ENCODE measurements around the gene SPA17.

Gene SPA17

DNA sequence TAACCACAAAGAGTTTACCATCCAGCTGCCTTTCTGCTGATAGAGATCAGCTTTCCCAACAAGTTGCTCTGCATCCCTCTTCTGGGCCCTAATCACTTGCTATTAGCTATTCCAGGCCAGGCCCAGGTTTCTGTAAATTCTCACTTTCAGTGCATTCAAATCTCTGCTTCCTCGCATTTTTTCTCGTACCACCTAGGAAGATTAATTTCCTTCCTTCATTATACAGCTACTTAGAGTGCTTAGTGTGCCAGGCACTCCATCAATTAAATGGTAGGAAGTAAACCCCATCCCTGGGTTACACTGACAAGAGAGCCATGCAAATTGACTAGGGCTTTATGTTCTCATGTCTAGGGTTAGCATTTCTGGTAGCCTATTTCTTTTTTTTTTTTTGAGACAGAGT, 9.8 kb upstream of the SPA17 start:
- FAIRE-seq = no peak

DNA sequence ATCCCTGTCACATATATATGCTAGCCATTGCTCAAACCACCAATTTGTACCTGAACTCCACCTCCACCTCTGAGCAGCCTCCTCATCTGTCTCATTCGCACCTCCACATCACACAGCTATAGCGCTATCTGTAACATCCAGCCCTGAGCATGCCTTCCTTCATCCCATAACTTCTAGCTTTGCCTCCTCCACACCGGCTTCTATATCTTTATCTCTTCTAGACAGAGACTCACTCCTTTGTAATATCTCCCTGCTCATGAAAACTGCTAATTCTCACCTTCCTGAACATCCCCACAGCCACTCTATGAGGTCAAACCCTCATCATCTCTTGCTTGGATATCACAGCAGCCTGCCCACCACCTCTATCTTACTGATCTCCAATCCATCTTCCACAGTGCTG, 6.1 kb upstream of the SPA17 start:
- no peak for FAIRE-seq

DNA sequence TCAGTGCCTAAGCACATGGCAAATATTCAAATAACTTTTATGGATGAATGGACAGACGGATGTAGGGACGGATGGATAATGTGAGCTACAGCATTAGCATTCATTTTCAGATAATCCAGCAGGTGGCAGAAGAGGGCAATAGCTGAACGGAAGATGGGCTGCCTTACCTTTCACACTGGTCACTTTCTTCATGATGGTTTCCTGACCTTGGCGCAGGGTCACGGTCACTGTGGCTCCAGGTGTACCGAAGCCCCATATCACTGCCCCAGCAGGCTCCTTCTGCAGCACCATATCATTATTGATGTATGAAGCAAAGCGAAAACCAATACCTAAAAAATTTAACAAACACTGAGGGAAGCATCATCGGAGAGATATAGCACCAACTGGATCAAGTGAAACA, 4.5 kb upstream of the SPA17 start:
- no peak for FAIRE-seq

DNA sequence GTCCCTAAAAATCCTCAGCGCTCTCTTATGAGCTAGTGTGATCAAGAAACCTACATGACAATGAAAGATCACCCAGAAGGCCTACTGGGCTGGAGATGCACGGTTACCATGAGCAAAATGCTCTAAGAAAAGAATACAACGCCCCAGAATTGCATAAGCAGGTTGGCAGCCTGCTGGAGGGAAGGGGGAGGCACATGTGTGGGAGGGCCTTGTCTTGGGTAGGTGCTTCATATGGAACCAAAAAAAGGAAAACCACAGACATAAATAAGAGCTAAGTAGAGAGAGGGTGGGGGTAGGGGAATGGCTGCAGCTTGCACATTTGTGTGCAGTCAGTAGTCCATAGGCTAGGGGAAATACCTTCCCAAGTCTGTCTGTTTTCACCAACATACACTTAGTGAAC, 3.0 kb upstream of the SPA17 start:
- no peak for FAIRE-seq

DNA sequence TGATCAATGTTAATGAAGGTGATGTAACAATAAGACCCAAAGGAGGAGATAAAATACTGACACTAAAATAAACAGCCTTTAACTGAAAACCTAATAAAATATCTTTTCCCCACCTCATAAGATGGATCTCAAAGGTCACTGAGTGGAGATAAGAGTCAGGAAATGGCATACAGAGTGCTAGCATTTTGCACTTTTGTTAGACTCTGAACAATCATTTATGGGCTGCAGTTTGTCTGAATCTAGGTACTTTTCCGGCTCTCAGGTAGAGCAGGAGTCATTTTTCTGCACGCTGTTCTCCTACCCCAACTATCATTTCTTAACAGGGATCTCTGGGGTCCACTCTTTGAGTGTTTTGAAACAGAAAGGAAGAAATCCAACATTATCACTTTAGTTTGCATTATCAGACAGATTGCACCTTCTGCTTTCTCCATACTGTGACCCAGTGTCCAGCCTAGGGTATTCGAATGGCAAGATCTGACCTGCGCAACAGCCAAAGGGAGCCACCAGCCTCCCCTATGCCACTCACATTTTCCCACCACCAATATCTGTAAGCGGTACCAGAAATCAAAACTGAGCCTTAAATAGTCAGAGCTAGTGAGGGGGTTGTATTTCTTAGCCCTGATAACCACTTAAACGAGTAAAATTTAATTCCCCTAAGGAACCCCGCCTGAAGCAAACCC, 1.0 kb upstream of the SPA17 start:
- no peak for FAIRE-seq

DNA sequence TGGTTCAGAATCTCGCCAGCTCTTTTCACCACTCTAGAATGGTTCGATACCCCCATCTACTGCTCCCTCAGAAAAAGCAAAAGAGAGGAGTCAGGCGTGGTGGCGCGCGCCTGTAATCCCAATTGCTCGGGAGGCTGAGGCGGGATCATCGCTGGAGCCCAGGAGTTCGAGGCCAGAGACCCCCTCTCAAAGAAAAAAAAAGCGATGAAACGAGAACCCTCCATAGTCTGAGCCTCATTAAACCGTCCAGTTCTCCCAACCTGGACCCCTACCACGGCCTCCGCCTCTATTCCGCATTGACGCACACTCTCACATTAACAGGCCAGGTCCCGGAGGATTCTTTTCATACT, 439 bp downstream of the SPA17 start:
- no peak for FAIRE-seq

DNA sequence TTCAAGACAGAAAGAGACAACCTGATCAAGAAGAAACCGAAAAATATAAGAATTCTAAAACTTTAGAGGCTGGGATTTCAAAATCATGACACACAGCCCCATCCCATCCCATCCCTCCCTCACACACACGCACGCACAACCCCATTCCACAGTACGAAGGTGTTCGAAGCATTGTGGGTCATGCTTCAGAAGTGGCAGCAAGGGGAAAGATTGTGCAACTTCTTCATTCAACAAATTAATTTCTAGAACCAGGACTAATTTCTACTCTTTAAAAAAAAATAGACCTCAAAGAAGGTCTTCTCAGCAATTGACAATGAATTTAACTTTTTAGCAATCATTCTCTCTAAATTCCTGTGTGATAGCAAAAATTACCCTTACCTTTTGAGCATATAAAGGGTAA, 867 bp downstream of the SPA17 start:
- no peak for FAIRE-seq

GRCh38 chr11:124676386-124676785, 2.7 kb downstream of the SPA17 start:
- FAIRE-seq = no peak

DNA sequence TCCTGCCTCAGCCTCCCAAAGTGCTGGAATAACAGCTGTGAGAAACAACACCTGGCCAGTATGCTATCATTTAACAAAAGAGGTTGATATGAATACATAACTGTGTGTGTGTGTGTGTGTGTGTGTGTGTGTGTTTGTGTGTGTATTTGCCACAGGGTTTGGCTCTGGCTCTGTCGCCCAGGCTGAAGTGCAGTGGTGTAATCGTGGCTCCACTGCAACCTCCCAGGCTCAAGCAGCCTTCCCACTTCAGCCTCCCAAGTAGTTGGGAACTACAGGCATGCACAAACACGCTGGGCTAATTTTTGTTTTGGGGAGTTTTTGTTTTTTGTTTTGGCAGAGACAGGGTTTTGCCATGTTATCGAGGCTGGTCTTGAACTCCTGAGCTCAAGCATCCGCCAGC, 4.7 kb downstream of the SPA17 start:
- no peak for FAIRE-seq

DNA sequence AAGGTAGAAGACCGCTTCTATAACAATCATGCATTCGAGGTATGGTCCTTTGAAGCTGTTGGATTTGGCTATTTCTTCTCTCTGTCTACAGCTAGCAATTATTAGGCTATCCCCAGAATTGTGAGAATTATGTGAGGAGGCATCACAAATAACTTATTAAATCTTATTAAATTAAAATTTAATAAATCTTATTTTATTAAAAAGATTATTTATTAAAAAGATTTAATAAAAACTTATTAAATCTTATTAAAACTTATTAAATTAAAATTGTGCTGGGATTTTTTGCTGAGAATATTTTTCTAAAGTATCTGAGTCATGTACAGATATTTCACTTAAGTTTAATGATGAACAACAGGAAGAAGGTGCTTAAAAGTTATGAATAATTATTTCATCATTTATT, 7.7 kb downstream of the SPA17 start:
- peak; percentile 29 for FAIRE-seq

DNA sequence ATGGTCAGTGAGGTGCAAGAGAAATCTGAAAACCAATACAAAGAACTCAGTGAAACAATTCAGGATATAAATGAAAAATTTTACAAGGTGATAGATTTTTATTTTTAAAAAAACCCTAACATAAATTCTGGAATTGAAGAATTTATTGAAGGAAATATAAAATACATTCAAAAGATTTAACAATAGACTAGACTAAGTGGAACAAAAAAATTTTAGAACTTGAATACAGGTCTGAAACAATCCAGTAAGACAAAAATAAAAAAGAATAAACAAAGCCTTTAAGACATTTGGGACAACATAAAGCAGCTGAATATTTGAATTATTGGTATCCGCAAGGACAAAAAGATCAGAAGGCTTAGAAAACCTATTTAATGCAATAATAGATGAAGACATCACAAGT, 8.7 kb downstream of the SPA17 start:
- FAIRE-seq = no peak

DNA sequence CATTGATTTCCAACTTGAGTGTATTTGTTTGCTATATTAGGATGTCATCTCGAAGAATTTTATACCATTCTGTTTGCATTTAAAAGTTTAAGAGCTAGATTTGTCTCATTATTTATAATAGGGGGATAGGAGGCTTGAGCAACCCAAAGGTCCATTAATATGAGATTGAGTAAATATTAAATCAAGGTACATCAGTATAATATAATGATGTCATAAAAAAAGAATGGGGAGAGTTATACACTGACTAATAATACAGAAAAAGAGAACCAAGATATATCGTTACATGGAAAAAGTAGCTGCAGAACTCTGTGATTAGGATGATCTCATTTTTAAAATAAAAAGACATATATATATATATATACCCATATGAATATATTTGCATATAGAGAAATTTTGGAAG, 19.4 kb downstream of the SPA17 start:
- FAIRE-seq = no peak

DNA sequence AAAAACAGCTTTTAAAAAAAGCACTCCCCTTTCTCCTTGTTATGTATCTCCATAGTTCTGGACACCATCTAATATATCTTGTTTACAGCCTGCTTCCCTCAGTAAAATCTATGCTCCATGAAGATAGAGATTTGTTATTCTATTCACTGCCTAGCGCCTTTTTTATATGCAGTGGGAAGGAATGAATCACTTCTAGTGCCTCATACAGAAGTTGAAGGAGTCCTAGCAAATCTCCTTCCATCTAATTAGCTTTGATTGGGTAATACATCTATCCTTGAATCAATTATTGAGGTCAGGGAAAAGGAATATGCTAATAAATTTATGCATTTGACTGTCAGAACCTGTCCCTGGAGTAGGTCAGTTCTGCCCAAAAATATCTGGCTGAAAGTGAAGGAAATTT, 25.8 kb downstream of the SPA17 start:
- FAIRE-seq = no peak

- FAIRE-seq = no peak
Measured at GRCh38 chr11:124700028-124700427, 26.3 kb downstream of the SPA17 start.

- no peak for FAIRE-seq
Measured at GRCh38 chr11:124707829-124708228, 34.1 kb downstream of the SPA17 start.

- no peak for FAIRE-seq
Measured at GRCh38 chr11:124712392-124712791, 38.7 kb downstream of the SPA17 start.

DNA sequence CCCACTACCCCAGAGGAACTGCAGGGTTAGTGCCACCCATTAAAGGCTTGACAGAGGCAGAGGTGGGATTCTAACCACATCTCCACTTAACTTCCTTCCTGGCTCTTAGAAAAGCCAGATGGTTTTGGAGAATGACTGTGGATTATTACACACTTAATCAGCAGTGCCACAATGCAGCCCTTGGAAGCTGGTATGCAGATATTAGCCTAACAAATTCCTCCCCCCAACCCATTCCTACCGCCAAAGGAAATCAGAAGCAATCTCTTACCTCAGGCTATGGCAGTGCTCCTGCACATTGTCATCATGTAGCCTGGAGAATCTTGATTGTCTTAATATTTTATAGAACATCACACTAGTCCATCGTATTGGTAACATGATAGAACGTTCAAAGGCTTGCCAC, 42.9 kb downstream of the SPA17 start:
- FAIRE-seq = no peak

DNA sequence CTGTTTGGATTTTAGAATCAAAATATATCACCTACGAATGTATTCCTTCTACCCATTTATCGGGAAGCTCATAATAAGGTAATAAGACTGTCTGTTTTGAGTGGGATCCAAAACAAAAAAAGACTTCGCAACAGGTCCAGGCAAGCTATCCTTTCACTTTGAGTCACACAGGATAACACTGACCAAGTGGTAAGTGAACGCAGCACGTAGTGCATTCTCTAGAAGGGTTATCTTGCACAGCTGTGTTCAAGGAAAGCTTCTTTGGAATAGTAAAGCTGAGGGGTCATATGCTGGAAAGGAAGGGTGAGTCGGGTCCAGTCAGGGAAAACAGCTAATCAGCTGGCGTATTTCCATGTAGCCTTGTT, 43.7 kb downstream of the SPA17 start:
- no peak for FAIRE-seq

DNA sequence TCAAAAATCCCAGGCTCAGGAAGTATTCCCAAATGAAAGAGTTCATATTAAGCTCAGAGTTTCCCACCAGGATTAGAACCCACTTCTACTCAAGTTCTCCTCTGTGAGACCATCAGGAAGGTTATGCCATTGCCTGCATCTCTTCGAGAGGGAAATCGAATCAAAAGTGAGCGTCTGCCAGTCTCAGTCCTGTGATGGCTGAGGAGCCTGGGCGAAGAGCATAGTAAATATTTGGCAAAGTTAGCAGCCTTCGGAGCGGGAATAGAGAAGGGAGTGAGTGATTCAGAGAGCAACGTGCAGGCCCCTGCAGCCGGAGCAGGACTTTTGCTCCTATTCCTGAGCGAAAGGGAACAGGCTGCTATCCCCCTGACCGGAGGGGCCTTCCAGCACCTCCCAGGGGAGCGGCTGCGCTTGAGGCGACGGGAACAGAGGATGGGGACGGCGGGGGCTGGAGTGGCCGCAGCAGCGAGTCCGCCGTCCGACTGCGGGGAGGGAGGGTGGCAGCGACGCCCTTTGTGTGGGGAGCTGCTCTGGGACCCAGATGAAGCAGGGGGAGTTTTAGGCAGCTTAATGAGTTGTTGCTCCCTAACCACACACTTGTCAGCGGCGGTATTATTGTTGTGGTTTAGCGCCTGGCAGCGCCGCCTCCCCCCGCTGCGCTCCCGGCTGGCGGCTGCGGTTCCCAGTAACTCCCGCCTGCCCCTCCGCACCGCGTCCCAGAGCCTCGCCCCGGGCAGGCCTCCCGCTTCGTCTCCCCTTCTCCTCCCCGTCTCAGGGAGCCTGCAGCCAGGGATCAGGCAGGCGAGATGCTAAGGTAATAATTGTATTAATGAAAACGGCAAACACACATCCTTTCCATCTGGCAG, 44.3 kb downstream of the SPA17 start:
- FAIRE-seq = no peak

DNA sequence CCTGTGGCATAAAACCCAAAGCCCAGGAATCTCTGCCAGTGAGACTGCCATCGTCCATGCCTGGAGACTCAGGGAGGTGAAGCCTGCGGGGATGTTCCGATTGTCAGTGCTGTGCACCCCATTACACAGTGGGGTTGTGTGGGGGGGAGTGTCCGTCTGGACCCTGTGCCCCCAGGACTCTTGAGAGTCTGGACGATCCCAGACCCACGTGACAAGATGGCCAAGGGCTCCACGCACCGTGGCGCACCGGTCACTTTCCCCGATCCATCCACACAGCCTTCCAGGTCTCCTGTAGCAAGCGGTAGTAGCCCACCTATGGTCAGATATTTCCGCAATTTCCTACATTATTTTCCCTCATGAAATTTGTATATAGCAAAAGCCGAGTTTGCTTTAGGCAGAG, 45.1 kb downstream of the SPA17 start:
- FAIRE-seq = no peak

DNA sequence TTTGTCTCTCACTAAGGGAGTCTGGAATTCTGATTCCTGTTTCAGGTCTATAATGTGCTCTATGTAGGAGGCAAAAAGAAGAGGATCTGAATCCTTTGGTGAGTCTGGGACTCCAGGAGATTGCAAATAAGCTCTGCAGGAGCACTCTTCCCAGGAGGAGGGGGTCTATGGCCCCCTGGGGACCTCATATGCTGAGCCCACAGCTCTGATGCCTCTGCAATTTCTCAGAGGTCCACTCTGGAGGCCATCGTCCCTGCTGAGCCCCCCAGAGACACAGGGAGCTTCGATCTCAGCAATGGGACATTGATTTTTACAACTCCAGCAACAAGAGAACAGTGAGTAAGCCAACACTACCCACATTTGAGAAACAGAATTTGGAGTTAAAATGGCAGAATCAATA, 45.8 kb downstream of the SPA17 start:
- FAIRE-seq = no peak

- FAIRE-seq = no peak
Measured at GRCh38 chr11:124722176-124722575, 48.5 kb downstream of the SPA17 start.

GRCh38 chr11:124724979-124725718, 51.4 kb downstream of the SPA17 start:
- FAIRE-seq = no peak

GRCh38 chr11:124725719-124726105, 52.0 kb downstream of the SPA17 start:
- FAIRE-seq = no peak

All from endometrium (tissue), 2 donors.